GM23338 (cell line): ENCODE measurements around the gene C10orf53.

Experiments
- CREB1 ChIP-seq: fragments of 250-450 bp; sonication (Bioruptor Pico); IDR thresholded peaks from 2 replicates; pipeline ENCODE4 v1.5.0; 2020; ENCODE audit warnings: low read depth, mild to moderate bottlenecking, moderate library complexity
- EZH2 ChIP-seq: fragments of 200-600 bp; sonication (generic); IDR thresholded peaks from one replicate; pipeline ENCODE4 v1.8.0; 2017; ENCODE audit warnings: antibody characterized with exemption, mild to moderate bottlenecking, low read depth; ENCODE audit not compliant: unreplicated experiment
- EZH2phosphoT487 ChIP-seq: fragments of 200-600 bp; sonication (generic); IDR thresholded peaks from one replicate; pipeline ENCODE4 v1.8.1; 2018; ENCODE audit warnings: antibody characterized with exemption; ENCODE audit not compliant: unreplicated experiment
- JUNB ChIP-seq: IDR thresholded peaks from one replicate; pipeline ENCODE4 v1.6.1; 2016; ENCODE audit warnings: antibody characterized with exemption; ENCODE audit not compliant: unreplicated experiment
- POLR2AphosphoS5 ChIP-seq: IDR thresholded peaks from 2 replicates; pipeline ENCODE4 v1.6.1; 2016; ENCODE audit warnings: antibody characterized with exemption, low read depth
- STAT1 ChIP-seq: IDR thresholded peaks from one replicate; pipeline ENCODE4 v1.6.1; 2016; ENCODE audit warnings: antibody characterized with exemption; ENCODE audit not compliant: unreplicated experiment
- ZNF114 ChIP-seq: fragments of 250-450 bp; sonication (Bioruptor Pico); IDR thresholded peaks from 2 replicates; pipeline ENCODE4 v1.5.0; 2020; ENCODE audit warnings: mild to moderate bottlenecking, moderate library complexity
- ZNF331 ChIP-seq: fragments of 250-450 bp; sonication (Bioruptor Pico); IDR thresholded peaks from 2 replicates; pipeline ENCODE4 v1.5.0; 2020; ENCODE audit warnings: low read depth, mild to moderate bottlenecking, moderate library complexity
- TF ChIP-seq, protein P1 (sequence below), 2 experiments: fragments of 200-600 bp in 1 of 2; sonication (generic) in 1 of 2; conservative IDR thresholded peaks; 2 replicates each; pipeline versions ENCODE4 v1.5.1 to v1.6.1; 2016 to 2017; ENCODE audit warnings: antibody characterized with exemption in 2 of 2, low read depth in 2 of 2, mild to moderate bottlenecking in 2 of 2, moderate library complexity in 1 of 2
- TF ChIP-seq, protein P2 (sequence below): IDR thresholded peaks from one replicate; pipeline ENCODE4 v1.6.1; 2018; ENCODE audit warnings: antibody characterized with exemption; ENCODE audit not compliant: unreplicated experiment
- TF ChIP-seq, protein P3 (sequence below): IDR thresholded peaks from 2 replicates; pipeline ENCODE4 v1.6.1; 2016; ENCODE audit warnings: antibody characterized with exemption
- TF ChIP-seq, protein P4 (sequence below): fragments of 250-450 bp; sonication (Bioruptor Pico); IDR thresholded peaks from 2 replicates; pipeline ENCODE4 v1.5.0; 2020; ENCODE audit warnings: mild to moderate bottlenecking, moderate library complexity

DNA sequence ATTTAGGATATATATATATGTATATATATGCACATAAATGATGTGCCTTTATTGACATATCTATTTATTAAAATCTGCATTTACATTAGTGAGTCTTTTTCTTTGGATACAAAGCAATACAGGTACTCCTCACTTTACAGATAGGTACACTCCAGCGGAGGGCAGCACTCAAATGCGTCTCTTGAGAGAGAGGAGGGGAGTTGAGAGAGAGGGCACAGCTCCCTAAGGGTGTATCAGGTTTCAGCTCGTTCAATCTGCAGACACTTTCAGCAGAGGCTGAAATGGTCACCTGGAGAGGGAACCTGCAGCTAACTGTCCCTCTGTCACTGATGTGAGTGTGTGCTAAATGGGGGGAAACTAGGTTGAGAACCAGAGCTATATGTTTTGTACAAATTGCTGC lies 21.5 kb downstream of the C10orf53 start:
- TF ChIP-seq, protein P1, sequence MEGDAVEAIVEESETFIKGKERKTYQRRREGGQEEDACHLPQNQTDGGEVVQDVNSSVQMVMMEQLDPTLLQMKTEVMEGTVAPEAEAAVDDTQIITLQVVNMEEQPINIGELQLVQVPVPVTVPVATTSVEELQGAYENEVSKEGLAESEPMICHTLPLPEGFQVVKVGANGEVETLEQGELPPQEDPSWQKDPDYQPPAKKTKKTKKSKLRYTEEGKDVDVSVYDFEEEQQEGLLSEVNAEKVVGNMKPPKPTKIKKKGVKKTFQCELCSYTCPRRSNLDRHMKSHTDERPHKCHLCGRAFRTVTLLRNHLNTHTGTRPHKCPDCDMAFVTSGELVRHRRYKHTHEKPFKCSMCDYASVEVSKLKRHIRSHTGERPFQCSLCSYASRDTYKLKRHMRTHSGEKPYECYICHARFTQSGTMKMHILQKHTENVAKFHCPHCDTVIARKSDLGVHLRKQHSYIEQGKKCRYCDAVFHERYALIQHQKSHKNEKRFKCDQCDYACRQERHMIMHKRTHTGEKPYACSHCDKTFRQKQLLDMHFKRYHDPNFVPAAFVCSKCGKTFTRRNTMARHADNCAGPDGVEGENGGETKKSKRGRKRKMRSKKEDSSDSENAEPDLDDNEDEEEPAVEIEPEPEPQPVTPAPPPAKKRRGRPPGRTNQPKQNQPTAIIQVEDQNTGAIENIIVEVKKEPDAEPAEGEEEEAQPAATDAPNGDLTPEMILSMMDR (conservative IDR thresholded peaks at IDR 0.05; ENCODE audit: low read depth in 2 of 2) = peak; percentile 40 to 67
- no peak for TF ChIP-seq EZH2phosphoT487
- TF ChIP-seq, protein P2, sequence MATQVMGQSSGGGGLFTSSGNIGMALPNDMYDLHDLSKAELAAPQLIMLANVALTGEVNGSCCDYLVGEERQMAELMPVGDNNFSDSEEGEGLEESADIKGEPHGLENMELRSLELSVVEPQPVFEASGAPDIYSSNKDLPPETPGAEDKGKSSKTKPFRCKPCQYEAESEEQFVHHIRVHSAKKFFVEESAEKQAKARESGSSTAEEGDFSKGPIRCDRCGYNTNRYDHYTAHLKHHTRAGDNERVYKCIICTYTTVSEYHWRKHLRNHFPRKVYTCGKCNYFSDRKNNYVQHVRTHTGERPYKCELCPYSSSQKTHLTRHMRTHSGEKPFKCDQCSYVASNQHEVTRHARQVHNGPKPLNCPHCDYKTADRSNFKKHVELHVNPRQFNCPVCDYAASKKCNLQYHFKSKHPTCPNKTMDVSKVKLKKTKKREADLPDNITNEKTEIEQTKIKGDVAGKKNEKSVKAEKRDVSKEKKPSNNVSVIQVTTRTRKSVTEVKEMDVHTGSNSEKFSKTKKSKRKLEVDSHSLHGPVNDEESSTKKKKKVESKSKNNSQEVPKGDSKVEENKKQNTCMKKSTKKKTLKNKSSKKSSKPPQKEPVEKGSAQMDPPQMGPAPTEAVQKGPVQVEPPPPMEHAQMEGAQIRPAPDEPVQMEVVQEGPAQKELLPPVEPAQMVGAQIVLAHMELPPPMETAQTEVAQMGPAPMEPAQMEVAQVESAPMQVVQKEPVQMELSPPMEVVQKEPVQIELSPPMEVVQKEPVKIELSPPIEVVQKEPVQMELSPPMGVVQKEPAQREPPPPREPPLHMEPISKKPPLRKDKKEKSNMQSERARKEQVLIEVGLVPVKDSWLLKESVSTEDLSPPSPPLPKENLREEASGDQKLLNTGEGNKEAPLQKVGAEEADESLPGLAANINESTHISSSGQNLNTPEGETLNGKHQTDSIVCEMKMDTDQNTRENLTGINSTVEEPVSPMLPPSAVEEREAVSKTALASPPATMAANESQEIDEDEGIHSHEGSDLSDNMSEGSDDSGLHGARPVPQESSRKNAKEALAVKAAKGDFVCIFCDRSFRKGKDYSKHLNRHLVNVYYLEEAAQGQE = no peak
- no peak for TF ChIP-seq STAT1
- no peak for TF ChIP-seq POLR2AphosphoS5
- TF ChIP-seq EZH2 = no peak
- no peak for TF ChIP-seq ZNF331
- no peak for TF ChIP-seq CREB1 (CRISPR knock-in tag)
- TF ChIP-seq JUNB = no peak
- TF ChIP-seq, protein P3, sequence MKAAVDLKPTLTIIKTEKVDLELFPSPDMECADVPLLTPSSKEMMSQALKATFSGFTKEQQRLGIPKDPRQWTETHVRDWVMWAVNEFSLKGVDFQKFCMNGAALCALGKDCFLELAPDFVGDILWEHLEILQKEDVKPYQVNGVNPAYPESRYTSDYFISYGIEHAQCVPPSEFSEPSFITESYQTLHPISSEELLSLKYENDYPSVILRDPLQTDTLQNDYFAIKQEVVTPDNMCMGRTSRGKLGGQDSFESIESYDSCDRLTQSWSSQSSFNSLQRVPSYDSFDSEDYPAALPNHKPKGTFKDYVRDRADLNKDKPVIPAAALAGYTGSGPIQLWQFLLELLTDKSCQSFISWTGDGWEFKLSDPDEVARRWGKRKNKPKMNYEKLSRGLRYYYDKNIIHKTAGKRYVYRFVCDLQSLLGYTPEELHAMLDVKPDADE = no peak
- TF ChIP-seq, protein P4, sequence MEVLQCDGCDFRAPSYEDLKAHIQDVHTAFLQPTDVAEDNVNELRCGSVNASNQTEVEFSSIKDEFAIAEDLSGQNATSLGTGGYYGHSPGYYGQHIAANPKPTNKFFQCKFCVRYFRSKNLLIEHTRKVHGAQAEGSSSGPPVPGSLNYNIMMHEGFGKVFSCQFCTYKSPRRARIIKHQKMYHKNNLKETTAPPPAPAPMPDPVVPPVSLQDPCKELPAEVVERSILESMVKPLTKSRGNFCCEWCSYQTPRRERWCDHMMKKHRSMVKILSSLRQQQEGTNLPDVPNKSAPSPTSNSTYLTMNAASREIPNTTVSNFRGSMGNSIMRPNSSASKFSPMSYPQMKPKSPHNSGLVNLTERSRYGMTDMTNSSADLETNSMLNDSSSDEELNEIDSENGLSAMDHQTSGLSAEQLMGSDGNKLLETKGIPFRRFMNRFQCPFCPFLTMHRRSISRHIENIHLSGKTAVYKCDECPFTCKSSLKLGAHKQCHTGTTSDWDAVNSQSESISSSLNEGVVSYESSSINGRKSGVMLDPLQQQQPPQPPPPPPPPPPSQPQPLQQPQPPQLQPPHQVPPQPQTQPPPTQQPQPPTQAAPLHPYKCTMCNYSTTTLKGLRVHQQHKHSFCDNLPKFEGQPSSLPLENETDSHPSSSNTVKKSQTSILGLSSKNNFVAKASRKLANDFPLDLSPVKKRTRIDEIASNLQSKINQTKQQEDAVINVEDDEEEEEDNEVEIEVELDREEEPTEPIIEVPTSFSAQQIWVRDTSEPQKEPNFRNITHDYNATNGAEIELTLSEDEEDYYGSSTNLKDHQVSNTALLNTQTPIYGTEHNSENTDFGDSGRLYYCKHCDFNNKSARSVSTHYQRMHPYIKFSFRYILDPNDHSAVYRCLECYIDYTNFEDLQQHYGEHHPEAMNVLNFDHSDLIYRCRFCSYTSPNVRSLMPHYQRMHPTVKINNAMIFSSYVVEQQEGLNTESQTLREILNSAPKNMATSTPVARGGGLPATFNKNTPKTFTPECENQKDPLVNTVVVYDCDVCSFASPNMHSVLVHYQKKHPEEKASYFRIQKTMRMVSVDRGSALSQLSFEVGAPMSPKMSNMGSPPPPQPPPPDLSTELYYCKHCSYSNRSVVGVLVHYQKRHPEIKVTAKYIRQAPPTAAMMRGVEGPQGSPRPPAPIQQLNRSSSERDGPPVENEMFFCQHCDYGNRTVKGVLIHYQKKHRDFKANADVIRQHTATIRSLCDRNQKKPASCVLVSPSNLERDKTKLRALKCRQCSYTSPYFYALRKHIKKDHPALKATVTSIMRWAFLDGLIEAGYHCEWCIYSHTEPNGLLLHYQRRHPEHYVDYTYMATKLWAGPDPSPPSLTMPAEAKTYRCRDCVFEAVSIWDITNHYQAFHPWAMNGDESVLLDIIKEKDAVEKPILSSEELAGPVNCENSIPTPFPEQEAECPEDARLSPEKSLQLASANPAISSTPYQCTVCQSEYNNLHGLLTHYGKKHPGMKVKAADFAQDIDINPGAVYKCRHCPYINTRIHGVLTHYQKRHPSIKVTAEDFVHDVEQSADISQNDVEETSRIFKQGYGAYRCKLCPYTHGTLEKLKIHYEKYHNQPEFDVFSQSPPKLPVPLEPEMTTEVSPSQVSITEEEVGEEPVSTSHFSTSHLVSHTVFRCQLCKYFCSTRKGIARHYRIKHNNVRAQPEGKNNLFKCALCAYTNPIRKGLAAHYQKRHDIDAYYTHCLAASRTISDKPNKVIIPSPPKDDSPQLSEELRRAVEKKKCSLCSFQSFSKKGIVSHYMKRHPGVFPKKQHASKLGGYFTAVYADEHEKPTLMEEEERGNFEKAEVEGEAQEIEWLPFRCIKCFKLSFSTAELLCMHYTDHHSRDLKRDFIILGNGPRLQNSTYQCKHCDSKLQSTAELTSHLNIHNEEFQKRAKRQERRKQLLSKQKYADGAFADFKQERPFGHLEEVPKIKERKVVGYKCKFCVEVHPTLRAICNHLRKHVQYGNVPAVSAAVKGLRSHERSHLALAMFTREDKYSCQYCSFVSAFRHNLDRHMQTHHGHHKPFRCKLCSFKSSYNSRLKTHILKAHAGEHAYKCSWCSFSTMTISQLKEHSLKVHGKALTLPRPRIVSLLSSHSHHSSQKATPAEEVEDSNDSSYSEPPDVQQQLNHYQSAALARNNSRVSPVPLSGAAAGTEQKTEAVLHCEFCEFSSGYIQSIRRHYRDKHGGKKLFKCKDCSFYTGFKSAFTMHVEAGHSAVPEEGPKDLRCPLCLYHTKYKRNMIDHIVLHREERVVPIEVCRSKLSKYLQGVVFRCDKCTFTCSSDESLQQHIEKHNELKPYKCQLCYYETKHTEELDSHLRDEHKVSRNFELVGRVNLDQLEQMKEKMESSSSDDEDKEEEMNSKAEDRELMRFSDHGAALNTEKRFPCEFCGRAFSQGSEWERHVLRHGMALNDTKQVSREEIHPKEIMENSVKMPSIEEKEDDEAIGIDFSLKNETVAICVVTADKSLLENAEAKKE (CRISPR knock-in tag) = no peak
- TF ChIP-seq ZNF114 = no peak
